ENCODE results near the gene CHST4.

DNA sequence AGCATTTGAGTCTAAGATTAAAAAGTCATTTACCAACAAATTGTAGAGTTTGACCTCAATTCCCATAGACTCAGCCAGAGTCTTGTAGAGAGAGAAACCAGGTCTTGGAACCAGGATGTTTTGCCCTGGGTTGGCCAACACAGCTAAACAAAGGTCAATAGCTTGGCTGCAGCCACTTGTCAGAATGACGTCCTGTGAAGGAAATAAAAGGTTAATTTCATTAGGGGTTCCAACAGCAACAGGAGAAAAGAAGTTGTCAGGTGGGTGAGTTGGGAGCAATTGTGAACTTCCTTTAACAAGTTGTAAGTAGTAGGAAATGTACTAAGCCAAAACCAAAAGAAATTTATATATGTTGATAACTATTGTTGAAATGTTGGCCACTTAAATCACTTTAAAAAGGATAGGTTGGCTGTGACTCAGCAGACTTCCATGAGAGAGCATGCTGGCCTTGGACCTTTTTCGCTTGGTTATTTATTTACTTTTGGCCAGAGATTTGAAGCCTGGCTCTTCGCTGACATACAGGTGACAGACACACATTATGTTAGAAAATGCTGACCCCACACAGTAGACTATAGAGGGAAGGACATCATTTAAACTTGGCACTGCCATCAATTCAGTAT, 46.4 kb downstream of the CHST4 start:
- TF ChIP-seq, protein P1, sequence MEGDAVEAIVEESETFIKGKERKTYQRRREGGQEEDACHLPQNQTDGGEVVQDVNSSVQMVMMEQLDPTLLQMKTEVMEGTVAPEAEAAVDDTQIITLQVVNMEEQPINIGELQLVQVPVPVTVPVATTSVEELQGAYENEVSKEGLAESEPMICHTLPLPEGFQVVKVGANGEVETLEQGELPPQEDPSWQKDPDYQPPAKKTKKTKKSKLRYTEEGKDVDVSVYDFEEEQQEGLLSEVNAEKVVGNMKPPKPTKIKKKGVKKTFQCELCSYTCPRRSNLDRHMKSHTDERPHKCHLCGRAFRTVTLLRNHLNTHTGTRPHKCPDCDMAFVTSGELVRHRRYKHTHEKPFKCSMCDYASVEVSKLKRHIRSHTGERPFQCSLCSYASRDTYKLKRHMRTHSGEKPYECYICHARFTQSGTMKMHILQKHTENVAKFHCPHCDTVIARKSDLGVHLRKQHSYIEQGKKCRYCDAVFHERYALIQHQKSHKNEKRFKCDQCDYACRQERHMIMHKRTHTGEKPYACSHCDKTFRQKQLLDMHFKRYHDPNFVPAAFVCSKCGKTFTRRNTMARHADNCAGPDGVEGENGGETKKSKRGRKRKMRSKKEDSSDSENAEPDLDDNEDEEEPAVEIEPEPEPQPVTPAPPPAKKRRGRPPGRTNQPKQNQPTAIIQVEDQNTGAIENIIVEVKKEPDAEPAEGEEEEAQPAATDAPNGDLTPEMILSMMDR (conservative IDR thresholded peaks at IDR 0.05): no peak
- no peak for TF ChIP-seq ZFX (IDR thresholded peaks at IDR 0.05)

All from C4-2B (cell line).